Body of pancreas (tissue), 4 donors: ENCODE results near the gene ATP2C1. TPM values are rescaled to one million over a fixed set of nuclear protein-coding genes. Genes with fewer than 3 reads are reported as not detected.
A peak's percentile ranks its signal among the peaks of the same experiment; 100 is the strongest.

Experiments
- ATAC-seq: fragments of 150-250 bp; one replicate; pipeline ENCODE4 v1.9.1; 2016
- DNase-seq, 4 donors: peaks; one replicate each; pipeline ENCODE4 v3.0.0-alpha.2; 2019
- H3K27ac ChIP-seq, 4 donors: fragments of 200-600 bp; sonication (generic); 1 replicate in 3 of 4; 2 replicates in 1 of 4; pipeline versions ENCODE4 v1.5.1 to v1.6.1; 2016 to 2019; ENCODE audit warnings: mild to moderate bottlenecking in 1 of 4, mixed read lengths in 1 of 4, moderate library complexity in 1 of 4
- H3K27me3 ChIP-seq, 2 donors: fragments of 200-600 bp; sonication (generic); one replicate each; pipeline ENCODE4 v1.6.0; 2016; ENCODE audit warnings: mild to moderate bottlenecking in 1 of 2
- H3K36me3 ChIP-seq, 2 donors: fragments of 200-600 bp; sonication (generic); replicated peaks in 1 of 2; 2 replicates each; pipeline ENCODE4 v1.5.1; 2016; ENCODE audit warnings: low read depth in 2 of 2; ENCODE audit not compliant: insufficient read depth in 1 of 2
- H3K4me1 ChIP-seq: fragments of 200-600 bp; sonication (generic); one replicate; pipeline ENCODE4 v1.6.0; 2016
- H3K4me3 ChIP-seq, 2 donors: fragments of 200-600 bp; sonication (generic); 1 replicate in 1 of 2; 2 replicates in 1 of 2; pipeline ENCODE4 v1.5.1; 2016 to 2019
- H3K9me3 ChIP-seq, 3 donors: fragments of 200-600 bp; sonication (generic); 1 replicate in 2 of 3; 2 replicates in 1 of 3; pipeline ENCODE4 v1.5.1; 2016
- POLR2A ChIP-seq, 3 donors: fragments of 450-650 bp; IDR thresholded peaks; one replicate each; pipeline ENCODE4 v1.6.1; 2016; ENCODE audit warnings: antibody characterized with exemption in 3 of 3, mild to moderate bottlenecking in 2 of 3
- WGBS, 2 donors: methylation state at CpG; one replicate each; pipeline ENCODE4 v1.1.5; 2017; 5-methylcytosine and 5-hydroxymethylcytosine counted together
- intact Hi-C: fragments of 100-400 bp; cut with DNase I; formaldehyde crosslinking; loops from one replicate; pipeline ENCODE4 v1.15.1; 2023
- total RNA-seq, 2 donors: library from RNA; depleted of rRNA; stranded (reverse); fragments of >200 nt; gene quantifications; one replicate each; pipeline ENCODE4 v1.1.0, GENCODE V29; 2016
- TF ChIP-seq, protein P1 (sequence below), 7 experiments: fragments of 450-650 bp in 4 of 7; fragments of 200-600 bp in 3 of 7; sonication (generic) in 3 of 7; IDR thresholded peaks; one replicate each; pipeline ENCODE4 v1.5.1; 2016 to 2019; ENCODE audit warnings: antibody characterized with exemption in 7 of 7

The ATP2C1 gene
- total RNA-seq, 2 donors from 2014 or later = 36.3 to 47.5 TPM

DNA sequence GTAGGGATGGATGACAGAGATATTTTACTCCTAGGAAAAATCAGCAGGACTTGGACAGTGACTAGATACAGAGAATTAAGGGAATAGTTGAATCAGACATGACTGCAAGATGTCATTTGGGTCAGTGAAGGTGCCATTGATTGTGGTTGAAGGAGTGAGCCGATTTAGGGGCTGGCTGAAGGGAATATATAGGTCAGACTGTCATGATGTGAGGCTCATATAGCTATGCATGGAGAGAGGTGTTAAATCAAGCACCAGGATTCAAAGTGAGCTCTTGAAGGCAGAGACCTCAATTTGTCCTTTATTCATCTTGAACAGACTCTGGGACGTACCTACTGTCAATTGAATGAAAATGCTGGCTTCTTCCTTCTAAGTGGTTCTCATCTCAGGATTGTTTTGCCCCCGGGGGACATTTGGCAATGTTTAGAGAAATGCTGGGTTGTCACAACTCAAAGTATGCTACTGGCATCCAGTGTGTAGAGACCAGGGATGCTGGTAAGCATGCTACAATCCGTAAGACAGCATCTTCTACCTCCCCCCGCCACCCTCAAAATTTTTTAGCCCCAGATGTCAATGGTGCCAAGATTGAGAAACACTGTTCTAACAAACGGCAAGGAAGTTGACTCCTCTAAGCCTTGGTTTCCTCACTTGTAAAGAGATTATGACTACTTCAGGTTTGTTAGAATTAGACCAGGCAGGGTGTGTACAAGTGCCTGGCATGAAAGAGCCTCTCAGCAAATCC lies 7.8 kb downstream of the ATP2C1 start:
- intact Hi-C loops = no loop called here
- no peak for TF ChIP-seq POLR2A (IDR thresholded peaks at IDR 0.05)
- TF ChIP-seq, protein P1, sequence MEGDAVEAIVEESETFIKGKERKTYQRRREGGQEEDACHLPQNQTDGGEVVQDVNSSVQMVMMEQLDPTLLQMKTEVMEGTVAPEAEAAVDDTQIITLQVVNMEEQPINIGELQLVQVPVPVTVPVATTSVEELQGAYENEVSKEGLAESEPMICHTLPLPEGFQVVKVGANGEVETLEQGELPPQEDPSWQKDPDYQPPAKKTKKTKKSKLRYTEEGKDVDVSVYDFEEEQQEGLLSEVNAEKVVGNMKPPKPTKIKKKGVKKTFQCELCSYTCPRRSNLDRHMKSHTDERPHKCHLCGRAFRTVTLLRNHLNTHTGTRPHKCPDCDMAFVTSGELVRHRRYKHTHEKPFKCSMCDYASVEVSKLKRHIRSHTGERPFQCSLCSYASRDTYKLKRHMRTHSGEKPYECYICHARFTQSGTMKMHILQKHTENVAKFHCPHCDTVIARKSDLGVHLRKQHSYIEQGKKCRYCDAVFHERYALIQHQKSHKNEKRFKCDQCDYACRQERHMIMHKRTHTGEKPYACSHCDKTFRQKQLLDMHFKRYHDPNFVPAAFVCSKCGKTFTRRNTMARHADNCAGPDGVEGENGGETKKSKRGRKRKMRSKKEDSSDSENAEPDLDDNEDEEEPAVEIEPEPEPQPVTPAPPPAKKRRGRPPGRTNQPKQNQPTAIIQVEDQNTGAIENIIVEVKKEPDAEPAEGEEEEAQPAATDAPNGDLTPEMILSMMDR (IDR thresholded peaks at IDR 0.05) = no peak
- Histone ChIP-seq H3K4me1 (peaks cover 33% of the 10 kb centered on the region), H3K27me3 (no peaks in the 10 kb centered on the region), H3K27ac (no peak overlapping the region), H3K36me3 (no peaks in the 10 kb centered on the region), H3K4me3 (no peak overlapping the region), H3K9me3 (no peaks in the 10 kb centered on the region)
- ATAC-seq (no peak), DNase-seq (no peak)
- 60 to 61% methylated on average over 6 of the region's 6 CpGs for WGBS, 2 donors

DNA sequence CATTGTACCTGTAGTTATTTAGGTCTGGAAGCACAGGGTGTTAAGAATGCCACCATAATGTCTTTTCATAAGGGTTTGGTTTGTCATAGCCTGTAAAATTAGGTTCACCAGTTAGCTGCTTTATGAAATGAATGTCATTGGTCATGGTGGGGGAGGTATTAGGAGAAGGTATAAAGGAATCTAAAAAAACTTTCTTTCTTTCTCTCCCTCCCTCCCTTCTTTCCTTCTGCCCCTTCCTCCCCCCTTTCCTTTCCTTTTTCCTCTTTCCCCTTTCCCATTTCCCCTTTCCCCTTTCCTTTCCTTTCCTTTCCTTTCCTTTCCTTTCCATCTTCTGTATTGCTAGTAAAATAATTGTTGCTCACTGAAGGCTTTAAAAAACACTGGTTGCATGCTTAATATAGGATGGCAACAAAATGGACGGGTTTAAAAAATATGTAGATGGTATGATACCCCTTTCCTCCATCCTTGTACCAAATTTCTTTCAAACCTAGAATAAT lies 9.6 kb downstream of the ATP2C1 start:
- ATAC-seq = no peak
- Histone ChIP-seq H3K9me3 (no peaks in the 10 kb centered on the region), H3K4me1 (peaks cover 33% of the 10 kb centered on the region), H3K4me3 (no peak overlapping the region), H3K36me3 (no peaks in the 10 kb centered on the region), H3K27me3 (no peaks in the 10 kb centered on the region), H3K27ac (no peak overlapping the region)
- intact Hi-C loops = no loop called here
- TF ChIP-seq, protein P1 (IDR thresholded peaks at IDR 0.05) = no peak
- no peak for TF ChIP-seq POLR2A (IDR thresholded peaks at IDR 0.05)
- DNase-seq = no peak
- 74 to 94% methylated on average over 1 of the region's 1 CpG for WGBS, 2 donors

DNA sequence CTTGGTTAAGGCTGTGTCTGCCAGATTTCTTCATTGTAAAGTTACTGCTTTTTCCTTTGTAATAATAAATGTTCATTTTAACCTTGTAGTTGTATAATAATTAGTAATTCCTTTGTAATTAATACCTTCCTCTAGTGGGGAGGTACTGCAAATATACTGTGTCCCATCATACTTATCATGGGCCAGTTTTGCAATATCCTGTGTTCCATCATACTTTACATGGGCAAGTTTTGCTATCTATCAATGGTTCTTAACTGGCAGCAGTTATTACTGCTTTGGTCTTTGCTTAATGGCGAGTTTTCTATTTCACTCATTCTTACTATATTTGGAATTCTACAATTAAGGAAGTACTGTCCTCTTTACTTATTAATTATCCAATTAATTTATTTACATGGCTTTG lies 10.6 kb downstream of the ATP2C1 start:
- TF ChIP-seq POLR2A (IDR thresholded peaks at IDR 0.05) = no peak
- no peaks in the 10 kb centered on the region for H3K9me3 ChIP-seq
- H3K4me3 ChIP-seq = no peak overlapping the region
- DNase-seq (no peak), ATAC-seq (no peak)
- intact Hi-C loops = no loop called here
- no peak overlapping the region for H3K27ac ChIP-seq
- H3K27me3 ChIP-seq = no peaks in the 10 kb centered on the region
- peaks cover 33% of the 10 kb centered on the region for H3K4me1 ChIP-seq
- 64 to 95% methylated on average over 1 of the region's 1 CpG for WGBS, 2 donors
- no peaks in the 10 kb centered on the region for H3K36me3 ChIP-seq

DNA sequence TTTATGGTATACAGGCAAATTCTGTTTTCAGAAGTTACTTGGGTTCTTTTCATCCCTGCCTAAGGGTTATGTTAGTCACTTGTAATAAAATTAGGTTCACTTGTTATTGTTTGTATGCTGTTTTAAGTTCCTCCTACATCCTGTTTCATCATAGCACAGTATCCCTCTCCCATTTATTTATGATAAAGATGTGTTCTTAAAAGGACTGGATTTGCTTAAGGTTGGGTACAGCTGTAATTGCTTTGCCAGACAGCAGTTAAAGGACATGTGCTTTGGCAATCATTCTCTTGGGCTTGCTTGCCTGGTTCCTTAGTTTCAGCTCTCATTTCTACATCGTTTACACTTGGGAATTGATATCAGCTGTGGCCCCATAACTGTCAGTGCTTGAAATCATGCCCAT lies 11.7 kb downstream of the ATP2C1 start:
- Histone ChIP-seq H3K27me3 (no peaks in the 10 kb centered on the region), H3K4me1 (peaks cover 27% of the 10 kb centered on the region), H3K36me3 (no peaks in the 10 kb centered on the region), H3K4me3 (no peak overlapping the region), H3K9me3 (no peaks in the 10 kb centered on the region), H3K27ac (no peak overlapping the region)
- no peak for TF ChIP-seq POLR2A (IDR thresholded peaks at IDR 0.05)
- TF ChIP-seq, protein P1 (IDR thresholded peaks at IDR 0.05) = no peak
- DNase-seq (no peak), ATAC-seq (peak; percentile 47)
- WGBS, 2 donors = 7 to 18% methylated on average over 1 of the region's 1 CpG
- intact Hi-C loops = no loop called here

DNA sequence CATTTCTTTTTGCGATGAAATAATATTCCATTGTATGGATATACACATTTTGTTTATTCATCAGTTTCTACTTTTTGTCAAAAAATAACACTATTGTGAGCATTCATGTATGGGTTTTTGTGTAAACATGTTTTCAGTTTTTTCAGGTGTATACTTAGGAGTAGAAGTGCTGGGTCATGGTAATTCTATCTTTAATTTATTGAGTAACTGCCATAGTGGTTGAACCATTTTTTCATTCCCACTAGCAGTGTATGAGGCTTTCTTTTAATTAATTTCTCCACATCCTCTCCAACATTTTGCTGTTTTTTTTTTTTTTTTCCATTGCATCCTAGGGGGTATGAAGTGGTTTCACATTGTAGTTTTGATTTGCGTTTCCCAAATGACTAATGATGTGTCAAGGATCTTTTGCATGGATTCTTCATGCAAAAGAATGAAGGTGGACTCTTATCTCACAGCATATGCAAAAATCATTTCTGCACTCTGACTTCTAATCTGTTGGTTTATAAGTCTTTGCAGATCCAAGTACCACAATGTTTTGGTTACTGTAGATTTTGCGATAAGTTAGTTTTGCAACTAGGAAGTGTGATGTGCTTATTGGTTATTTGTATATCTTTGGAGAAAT lies 12.6 kb downstream of the ATP2C1 start:
- DNase-seq (no peak), ATAC-seq (no peak)
- peaks cover 17% of the 10 kb centered on the region for H3K4me1 ChIP-seq
- intact Hi-C loops = no loop called here
- no peaks in the 10 kb centered on the region for H3K27me3 ChIP-seq
- H3K9me3 ChIP-seq = no peaks in the 10 kb centered on the region
- H3K36me3 ChIP-seq = no peaks in the 10 kb centered on the region
- H3K27ac ChIP-seq = no peak overlapping the region
- WGBS, 2 donors = 90 to 95% methylated on average over 3 of the region's 3 CpGs
- TF ChIP-seq POLR2A (IDR thresholded peaks at IDR 0.05) = no peak
- TF ChIP-seq, protein P1 (IDR thresholded peaks at IDR 0.05) = no peak
- H3K4me3 ChIP-seq = no peak overlapping the region
